Stimulated activated CD8-positive, alpha-beta memory T cell treated with anti-CD3 and anti-CD28 coated beads, Interleukin-2, amount 100 ng/mL, for 48 hours (primary cell): ENCODE results near the gene AKAP5.

Experiments
- DNase-seq, 2 donors: peaks; one replicate each; pipeline ENCODE4 v3.0.0-alpha.2; 2020; ENCODE audit warnings: low read depth in 2 of 2

AKAP5 gene

GRCh38 chr14:64459405-64460136 lies 5.7 kb upstream of the AKAP5 start:
- no peak for DNase-seq

- no peak for DNase-seq
These were observed 4.1 kb upstream of the AKAP5 start for GRCh38 chr14:64461221-64461620.

- no peak for DNase-seq
These were observed 2.1 kb upstream of the AKAP5 start for GRCh38 chr14:64463195-64463594.

GRCh38 chr14:64463873-64464272 lies 1.4 kb upstream of the AKAP5 start:
- DNase-seq = no peak

- DNase-seq = no peak
These were observed 648 bp upstream of the AKAP5 start for GRCh38 chr14:64464651-64465050.

- no peak for DNase-seq
These were observed 694 bp downstream of the AKAP5 start for GRCh38 chr14:64465831-64466554.

GRCh38 chr14:64467101-64467500 lies 1.8 kb downstream of the AKAP5 start:
- no peak for DNase-seq

- no peak for DNase-seq
These were observed 2.3 kb downstream of the AKAP5 start for GRCh38 chr14:64467566-64467965.

- DNase-seq = no peak
These were observed 3.2 kb downstream of the AKAP5 start for GRCh38 chr14:64468451-64468850.

- DNase-seq = no peak
These were observed 8.7 kb downstream of the AKAP5 start for GRCh38 chr14:64474041-64474440.

- DNase-seq = no peak
These were observed 9.4 kb downstream of the AKAP5 start for GRCh38 chr14:64474698-64475097.

- no peak for DNase-seq
These were observed 10.4 kb downstream of the AKAP5 start for GRCh38 chr14:64475585-64476273.

GRCh38 chr14:64476438-64476837 lies 11.1 kb downstream of the AKAP5 start:
- DNase-seq = no peak

GRCh38 chr14:64478634-64479250 lies 13.4 kb downstream of the AKAP5 start:
- DNase-seq = no peak

- no peak for DNase-seq
These were observed 23.3 kb downstream of the AKAP5 start for GRCh38 chr14:64488590-64489099.

- no peak for DNase-seq
These were observed 26.3 kb downstream of the AKAP5 start for GRCh38 chr14:64491637-64492036.

- no peak for DNase-seq
These were observed 28.2 kb downstream of the AKAP5 start for GRCh38 chr14:64493455-64493854.

GRCh38 chr14:64495252-64495651 lies 30.0 kb downstream of the AKAP5 start:
- DNase-seq = no peak

- no peak for DNase-seq
These were observed 31.5 kb downstream of the AKAP5 start for GRCh38 chr14:64496764-64497163.

GRCh38 chr14:64500088-64500487 lies 34.8 kb downstream of the AKAP5 start:
- no peak for DNase-seq

- DNase-seq = no peak
These were observed 36.3 kb downstream of the AKAP5 start for GRCh38 chr14:64501411-64502171.
